Measurements from ENCODE around the gene PSMC3.

The PSMC3 gene

GRCh38 chr11:47411884-47412746, 14.1 kb downstream of the PSMC3 start:
- DNase-seq = no peak

- DNase-seq = no peak
Measured at GRCh38 chr11:47410370-47411264, 15.6 kb downstream of the PSMC3 start.

GRCh38 chr11:47409440-47410369, 16.5 kb downstream of the PSMC3 start:
- no peak for DNase-seq

GRCh38 chr11:47408598-47409439, 17.4 kb downstream of the PSMC3 start:
- DNase-seq = peak; percentile 17

- peak; percentile 82 for DNase-seq
Measured at GRCh38 chr11:47407746-47408590, 18.3 kb downstream of the PSMC3 start, which contains the start of gene SLC39A13. Gene SLC39A13, plus strand, starts transcription at chr11:47408590. Its CDS starts 1,505 bp downstream, at chr11:47410095.

- no peak for DNase-seq
Measured at GRCh38 chr11:47406896-47407745, 19.1 kb downstream of the PSMC3 start.

GRCh38 chr11:47403571-47403970, 22.7 kb downstream of the PSMC3 start:
- DNase-seq = no peak

GRCh38 chr11:47403135-47403534, 23.1 kb downstream of the PSMC3 start:
- DNase-seq = no peak

GRCh38 chr11:47400768-47401279, 25.4 kb downstream of the PSMC3 start:
- DNase-seq = no peak

GRCh38 chr11:47399860-47400767, 26.1 kb downstream of the PSMC3 start:
- DNase-seq = no peak

GRCh38 chr11:47398551-47398950, 27.7 kb downstream of the PSMC3 start:
- DNase-seq = no peak

- no peak for DNase-seq
Measured at GRCh38 chr11:47398011-47398410, 28.2 kb downstream of the PSMC3 start.

GRCh38 chr11:47396049-47396320, 30.3 kb downstream of the PSMC3 start:
- DNase-seq = no peak

- no peak for DNase-seq
Measured at GRCh38 chr11:47395223-47396048, 30.8 kb downstream of the PSMC3 start.

GRCh38 chr11:47394322-47395222, 31.7 kb downstream of the PSMC3 start:
- no peak for DNase-seq

- no peak for DNase-seq
Measured at GRCh38 chr11:47394050-47394321, 32.3 kb downstream of the PSMC3 start.

Data from NCI-H446 treated with DMSO at 0.1 percent for 48 hours (cell line).